GM18951 (cell line): Measurements from ENCODE around the gene CFAP97.
"Not testable (repeated sequence)": the region's sequence is repeated elsewhere in the genome, so short reads cannot be mapped to it uniquely, and the experiment has no call there.

Experiments
- POLR2A ChIP-seq: IDR thresholded peaks from 4 replicates; pipeline ENCODE4 v1.6.1; 2011; ENCODE audit warnings: mild to moderate bottlenecking; ENCODE audit not compliant: insufficient read length, insufficient read depth; ENCODE audit errors: extremely low read depth
- in situ Hi-C: fragments of 300-500 bp; cut with MboI; formaldehyde crosslinking; loops from one replicate; pipeline ENCODE4 v1.12.0; 2022; ENCODE audit warnings: low sequenced_read_pairs, mixed read lengths, inconsistent platforms; ENCODE audit not compliant: unreplicated experiment

The CFAP97 gene

GRCh38 chr4:185203486-185204237 is at the start of gene CFAP97:
CFAP97 (minus strand) TSS chr4:185204000; CDS start chr4:185191196, 12,804 bp downstream.
- in situ Hi-C loops: no loop called here
- TF ChIP-seq POLR2A: peak; percentile 83

- in situ Hi-C loops: no loop called here
- no peak for TF ChIP-seq POLR2A
Observed at GRCh38 chr4:185249105-185249504, 45.3 kb upstream of the CFAP97 start.

- in situ Hi-C loops: no loop called here
- TF ChIP-seq POLR2A: no peak
Observed at GRCh38 chr4:185248393-185249039, 44.7 kb upstream of the CFAP97 start.

- in situ Hi-C loops: no loop called here
- TF ChIP-seq POLR2A: no peak
Observed at GRCh38 chr4:185247151-185247550, 43.4 kb upstream of the CFAP97 start.

GRCh38 chr4:185246453-185246852 is 42.7 kb upstream of the CFAP97 start:
- in situ Hi-C loops: no loop called here
- TF ChIP-seq POLR2A: no peak

GRCh38 chr4:185244763-185245162 is 41.0 kb upstream of the CFAP97 start:
- in situ Hi-C loops: no loop called here
- TF ChIP-seq POLR2A: no peak

- TF ChIP-seq POLR2A: no peak
- in situ Hi-C loops: no loop called here
Observed at GRCh38 chr4:185243879-185244278, 40.1 kb upstream of the CFAP97 start.

GRCh38 chr4:185242749-185243533 is 39.1 kb upstream of the CFAP97 start:
- TF ChIP-seq POLR2A: no peak
- in situ Hi-C loops: no loop called here

GRCh38 chr4:185240486-185240885 is 36.7 kb upstream of the CFAP97 start:
- in situ Hi-C loops: not testable (repeated sequence)

- TF ChIP-seq POLR2A: no peak
- in situ Hi-C loops: no loop called here
Observed at GRCh38 chr4:185238750-185239149, 35.0 kb upstream of the CFAP97 start.

- in situ Hi-C loops: no loop called here
- TF ChIP-seq POLR2A: no peak
Observed at GRCh38 chr4:185238215-185238681, 34.4 kb upstream of the CFAP97 start.

GRCh38 chr4:185237175-185237574 is 33.4 kb upstream of the CFAP97 start:
- TF ChIP-seq POLR2A: no peak
- in situ Hi-C loops: no loop called here

GRCh38 chr4:185235843-185236503 is 32.2 kb upstream of the CFAP97 start:
- in situ Hi-C loops: no loop called here
- TF ChIP-seq POLR2A: no peak

GRCh38 chr4:185235119-185235842 is 31.5 kb upstream of the CFAP97 start:
- in situ Hi-C loops: no loop called here

More at GRCh38 chr4:185235119-185235842, 31.5 kb upstream of the CFAP97 start:
- TF ChIP-seq POLR2A: no peak
